Stimulated activated CD8-positive, alpha-beta memory T cell treated with anti-CD3 and anti-CD28 coated beads, Interleukin-7, amount 100 ng/mL, for 24 hours (primary cell): ENCODE results near the gene KIAA0513.
A peak's percentile ranks its signal among the peaks of the same experiment; 100 is the strongest.

Experiments used
- DNase-seq: peaks from one replicate; pipeline ENCODE4 v3.0.0-alpha.2; 2020; ENCODE audit warnings: low read depth

The KIAA0513 gene

GRCh38 chr16:85027349-85027957, at the start of gene KIAA0513:
KIAA0513 (plus strand) TSS chr16:85027795; CDS start chr16:85067072, 39,277 bp downstream.
- peak; percentile 91 for DNase-seq

- DNase-seq: no peak
Measured at GRCh38 chr16:84979516-84979915, 48.1 kb upstream of the KIAA0513 start.

- no peak for DNase-seq
Measured at GRCh38 chr16:84982434-84982833, 45.2 kb upstream of the KIAA0513 start.

- no peak for DNase-seq
Measured at GRCh38 chr16:84985079-84986065, 42.2 kb upstream of the KIAA0513 start.

GRCh38 chr16:84986102-84986501, 41.5 kb upstream of the KIAA0513 start:
- DNase-seq: no peak

GRCh38 chr16:84986879-84987278, 40.7 kb upstream of the KIAA0513 start:
- no peak for DNase-seq

GRCh38 chr16:84988328-84989080, 39.1 kb upstream of the KIAA0513 start:
- no peak for DNase-seq

- DNase-seq: no peak
Measured at GRCh38 chr16:84989749-84990620, 37.6 kb upstream of the KIAA0513 start.

- DNase-seq: no peak
Measured at GRCh38 chr16:84990782-84991181, 36.8 kb upstream of the KIAA0513 start.

- no peak for DNase-seq
Measured at GRCh38 chr16:84992717-84993075, 34.9 kb upstream of the KIAA0513 start.

- no peak for DNase-seq
Measured at GRCh38 chr16:84993926-84994325, 33.7 kb upstream of the KIAA0513 start.

- no peak for DNase-seq
Measured at GRCh38 chr16:84995663-84996062, 31.9 kb upstream of the KIAA0513 start.

GRCh38 chr16:84996365-84996764, 31.2 kb upstream of the KIAA0513 start:
- no peak for DNase-seq

GRCh38 chr16:84999200-84999599, 28.4 kb upstream of the KIAA0513 start:
- DNase-seq: no peak

- no peak for DNase-seq
Measured at GRCh38 chr16:84999857-85000480, 27.6 kb upstream of the KIAA0513 start.

GRCh38 chr16:85002099-85002541, 25.5 kb upstream of the KIAA0513 start:
- DNase-seq: no peak

GRCh38 chr16:85002608-85003007, 25.0 kb upstream of the KIAA0513 start:
- DNase-seq: no peak

GRCh38 chr16:85003076-85003475, 24.5 kb upstream of the KIAA0513 start:
- no peak for DNase-seq

- DNase-seq: no peak
Measured at GRCh38 chr16:85003725-85004586, 23.6 kb upstream of the KIAA0513 start.

GRCh38 chr16:85004587-85005205, 22.9 kb upstream of the KIAA0513 start:
- no peak for DNase-seq
